Pancreas (tissue), 10 donors: ENCODE measurements around the gene EEIG2. TPM values are rescaled to one million over a fixed set of nuclear protein-coding genes. Genes with fewer than 3 reads are reported as not detected.
A peak's percentile ranks its signal among the peaks of the same experiment; 100 is the strongest.

Source experiments
- ATAC-seq, 4 donors: fragments of 200-7000 bp; cut with Tn5 transposase; one replicate each; pipeline versions ENCODE4 v1.8.0 to v1.9.1; 2020; ENCODE audit warnings: mild to moderate bottlenecking in 4 of 4, moderate library complexity in 4 of 4
- DNase-seq, 6 donors: peaks; one replicate each; pipeline ENCODE4 v3.0.0-alpha.2; 2020
- FAIRE-seq: peaks from 2 replicates; lab custom pipeline; 2012; peaks lifted over from hg19 to GRCh38; lab: Jason Lieb, UNC
- H3K27ac ChIP-seq, 4 donors: fragments of 200-600 bp; sonication (generic); 1 replicate in 3 of 4; 2 replicates in 1 of 4; pipeline versions ENCODE4 v1.5.0 to v1.8.0; 2020
- H3K27me3 ChIP-seq, 4 donors: fragments of 200-600 bp; one replicate each; pipeline ENCODE4 v1.8.0; 2021
- H3K36me3 ChIP-seq, 3 donors: fragments of 200-600 bp; sonication (generic) in 1 of 3; one replicate each; pipeline versions ENCODE4 v1.5.0 to v1.8.0; 2020 to 2021
- H3K4me1 ChIP-seq, 3 donors: fragments of 200-600 bp; one replicate each; pipeline ENCODE4 v1.8.0; 2021
- H3K4me3 ChIP-seq, 4 donors: fragments of 200-600 bp; sonication (generic) in 2 of 4; one replicate each; pipeline versions ENCODE4 v1.5.0 to v1.8.0; 2020 to 2021
- H3K9me3 ChIP-seq, 4 donors: fragments of 200-600 bp; one replicate each; pipeline ENCODE4 v1.8.0; 2021
- CTCF ChIP-seq, 4 donors: fragments of 200-600 bp; sonication (generic) in 3 of 4; IDR thresholded peaks; one replicate each; pipeline versions ENCODE4 v1.5.0 to v1.8.0; 2021; ENCODE audit warnings: antibody characterized with exemption in 4 of 4
- WGBS, 2 donors: extraction: QIAGEN DNeasy Blood & Tissue Kit; methylation state at CpG; one replicate each; pipeline ENCODE4 v1.1.7; 2013; 5-methylcytosine and 5-hydroxymethylcytosine counted together
- intact Hi-C, 3 donors: fragments of 100-400 bp; cut with DNase I; formaldehyde crosslinking; loops; one replicate each; pipeline versions ENCODE4 v1.11.1 to v1.14.2; 2022
- polyA plus RNA-seq, 2 donors: library from polyadenylated mRNA; stranded (reverse); fragments of 200-250 nt; gene quantifications; one replicate each; pipeline ENCODE4 v1.2.3, GENCODE V29; 2013
- total RNA-seq, 6 donors: library from RNA; stranded (reverse); fragmentation: NEBNext Ultra II Directional in 4 of 6; extraction: Animal tissue kit (Norgen Biotek cat#: 25700) in 4 of 6; gene quantifications; one replicate each; pipeline versions ENCODE4 v1.2.1 to v1.2.4, GENCODE V29; 2021 to 2023
- donor health status: healthy with polysubstance abuse.
- donor health status: DM: no; HTN: no; CAD: no; lungs with moderate emphysema.
- donor health status: DM: no; HTN: no; CAD: no.
- donor health status: control.
- donor health status: control.
- donor health status: Bipolar disorder and iron deficiency.
- donor health status: DM: yes; HTN: yes; CAD: no.
- donor health status: DM: no; HTN: no; CAD: no.
- donor health status: DM: no; HTN: no; CAD: no.
- donor health status: DM: yes; HTN: yes; CAD: no.

Gene EEIG2
- total and polyA plus RNA-seq, 8 donors: 1.7 to 13.0 (median 2.8) TPM

- intact Hi-C loops: no loop called here
- Histone ChIP-seq H3K27ac (no peak overlapping the region), H3K36me3 (no peaks in the 10 kb centered on the region), H3K4me1 (no peaks in the 10 kb centered on the region), H3K9me3 (no peaks in the 10 kb centered on the region), H3K27me3 (no peaks in the 10 kb centered on the region), H3K4me3 (no peak overlapping the region)
- FAIRE-seq (no peak), ATAC-seq (no peak), DNase-seq (no peak)
- TF ChIP-seq CTCF (IDR thresholded peaks at IDR 0.05): no peak
These were observed 37.9 kb upstream of the EEIG2 start for GRCh38 chr1:108521990-108522393.

- no peak overlapping the region for H3K4me3 ChIP-seq
- H3K4me1 ChIP-seq: no peaks in the 10 kb centered on the region
- H3K9me3 ChIP-seq: no peaks in the 10 kb centered on the region
- no peak for DNase-seq
- no peaks in the 10 kb centered on the region for H3K27me3 ChIP-seq
- H3K36me3 ChIP-seq: no peaks in the 10 kb centered on the region
- H3K27ac ChIP-seq: no peak overlapping the region
- intact Hi-C loops: no loop called here
- ATAC-seq: no peak
- no peak for TF ChIP-seq CTCF (IDR thresholded peaks at IDR 0.05)
- peak; percentile 99 for FAIRE-seq
These were observed 36.1 kb upstream of the EEIG2 start for GRCh38 chr1:108523829-108524228.

- intact Hi-C loops: no loop called here
- TF ChIP-seq CTCF (IDR thresholded peaks at IDR 0.05): no peak
- FAIRE-seq: no peak
- H3K4me1 ChIP-seq: no peaks in the 10 kb centered on the region
- H3K4me3 ChIP-seq: no peak overlapping the region
- H3K27me3 ChIP-seq: no peaks in the 10 kb centered on the region
- no peak overlapping the region for H3K27ac ChIP-seq
- H3K36me3 ChIP-seq: no peaks in the 10 kb centered on the region
- WGBS, 2 donors: 94 to 96% methylated on average over 3 of the region's 3 CpGs
- no peak for DNase-seq
- H3K9me3 ChIP-seq: no peaks in the 10 kb centered on the region
- no peak for ATAC-seq
These were observed 35.2 kb upstream of the EEIG2 start for GRCh38 chr1:108524676-108525075.

GRCh38 chr1:108527135-108527534 lies 32.8 kb upstream of the EEIG2 start:
- 68 to 91% methylated on average over 3 of the region's 3 CpGs for WGBS, 2 donors
- intact Hi-C loops: no loop called here
- FAIRE-seq: no peak

GRCh38 chr1:108527837-108528236 lies 32.1 kb upstream of the EEIG2 start:
- Histone ChIP-seq H3K4me3 (no peak overlapping the region), H3K27ac (no peak overlapping the region), H3K36me3 (no peaks in the 10 kb centered on the region), H3K27me3 (no peaks in the 10 kb centered on the region), H3K9me3 (no peaks in the 10 kb centered on the region), H3K4me1 (peaks cover 3 to 14% (median 4%) of the 10 kb centered on the region in 3 donors)
- ATAC-seq (no peak), FAIRE-seq (no peak), DNase-seq (no peak)
- intact Hi-C loops: no loop called here
- no peak for TF ChIP-seq CTCF (IDR thresholded peaks at IDR 0.05)
- WGBS, 2 donors: 90 to 97% methylated on average over 2 of the region's 2 CpGs

More at GRCh38 chr1:108527135-108527534, 32.8 kb upstream of the EEIG2 start:
- Histone ChIP-seq H3K27ac (no peak overlapping the region), H3K4me1 (peaks cover 3 to 11% (median 4%) of the 10 kb centered on the region in 3 donors), H3K9me3 (no peaks in the 10 kb centered on the region), H3K4me3 (no peak overlapping the region), H3K36me3 (no peaks in the 10 kb centered on the region), H3K27me3 (no peaks in the 10 kb centered on the region)
- DNase-seq (no peak), ATAC-seq (no peak)
- no peak for TF ChIP-seq CTCF (IDR thresholded peaks at IDR 0.05)
